Stimulated activated CD4-positive, alpha-beta T cell treated with anti-CD3 and anti-CD28 coated beads, Interleukin-4, amount 100 ng/mL, for 1 hour (primary cell): ENCODE results near the gene RCBTB2.
"Not testable (repeated sequence)": the region's sequence is repeated elsewhere in the genome, so short reads cannot be mapped to it uniquely, and the experiment has no call there.

Experiments
- DNase-seq: peaks from one replicate; pipeline ENCODE4 v3.0.0-alpha.2; 2020

RCBTB2 gene

DNA sequence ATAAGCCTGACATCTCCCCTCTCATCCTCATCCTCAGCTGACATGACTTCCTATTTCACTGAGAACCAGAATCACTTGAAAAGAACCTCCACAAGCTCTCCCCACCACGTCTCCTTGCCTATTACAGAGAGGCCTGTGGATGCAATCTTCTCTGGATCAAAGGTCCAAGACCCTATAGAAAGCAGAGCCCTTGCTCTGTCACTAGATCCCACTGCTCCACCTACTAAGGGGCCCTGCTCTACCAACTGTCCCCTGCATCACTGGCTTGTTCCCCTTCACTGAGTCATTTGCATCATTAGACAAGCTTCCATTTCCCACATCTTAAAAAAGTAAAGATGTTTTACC is 40.8 kb downstream of the RCBTB2 start:
- no peak for DNase-seq

DNA sequence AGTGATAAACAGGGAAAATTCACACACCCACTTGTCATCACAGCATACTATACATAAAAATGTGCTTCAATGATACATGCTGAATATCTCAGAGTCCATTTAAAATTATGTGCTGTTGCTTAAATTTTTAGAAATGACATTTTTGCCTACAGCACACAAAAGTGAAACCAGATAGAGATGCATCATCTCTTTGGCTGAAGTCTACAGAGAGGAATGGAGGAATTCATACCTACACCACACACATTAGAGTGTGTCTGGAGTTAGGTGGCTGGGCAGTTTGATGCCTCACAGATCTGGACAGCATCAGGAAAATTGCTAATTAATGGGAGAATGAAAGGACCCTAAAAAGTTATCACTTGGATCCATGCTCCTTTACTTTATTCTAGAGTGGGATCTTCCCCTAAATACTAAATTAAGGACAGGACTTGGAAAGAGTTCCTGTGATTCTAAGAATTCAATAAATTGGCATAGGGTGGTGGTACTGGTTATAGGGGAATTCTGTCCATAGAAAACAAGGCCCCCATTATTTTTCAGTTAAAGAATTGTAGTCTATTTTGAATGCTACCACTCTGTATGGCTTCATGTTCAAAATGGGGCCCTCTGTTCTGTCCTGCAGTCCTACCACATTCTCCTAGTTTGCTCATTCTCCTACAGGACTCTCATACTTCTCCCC is 41.3 kb downstream of the RCBTB2 start:
- DNase-seq: no peak

DNA sequence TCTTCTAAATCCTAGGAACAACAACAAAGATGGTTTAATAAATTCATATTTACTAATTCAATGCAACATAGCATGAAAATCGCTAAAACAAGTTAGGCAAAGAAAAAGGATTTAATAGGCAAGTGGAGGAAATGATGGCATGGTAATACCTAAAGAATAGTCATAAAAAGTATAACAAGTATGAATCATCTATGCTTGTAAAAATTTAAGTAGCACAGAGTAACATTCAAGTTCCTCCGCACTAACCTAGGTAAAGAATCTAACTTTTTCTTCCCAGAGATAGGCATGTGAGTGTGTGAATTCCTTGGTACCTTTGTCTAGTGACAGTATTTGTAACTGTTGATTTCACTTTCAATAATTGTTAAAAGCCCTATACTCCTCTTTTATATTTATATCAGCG is 42.6 kb downstream of the RCBTB2 start:
- no peak for DNase-seq

DNA sequence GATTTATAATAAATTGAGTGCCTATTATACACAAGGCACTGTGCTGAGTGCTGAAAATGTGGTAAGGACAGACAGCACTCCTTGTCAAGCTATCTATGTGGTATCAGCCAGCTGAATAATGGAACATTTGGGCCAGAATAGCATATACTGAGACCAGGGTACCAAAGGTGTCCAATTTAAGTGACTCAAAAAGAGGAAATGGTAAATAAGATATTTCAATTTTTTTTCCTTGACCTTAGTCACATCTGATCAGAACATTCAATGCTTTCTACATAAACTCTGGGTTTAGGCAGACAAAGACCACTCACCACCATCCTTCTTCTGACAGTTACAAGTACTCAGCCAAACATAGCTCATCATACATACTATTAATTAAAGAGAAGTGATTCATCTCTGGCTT is 43.2 kb downstream of the RCBTB2 start:
- DNase-seq: no peak

DNA sequence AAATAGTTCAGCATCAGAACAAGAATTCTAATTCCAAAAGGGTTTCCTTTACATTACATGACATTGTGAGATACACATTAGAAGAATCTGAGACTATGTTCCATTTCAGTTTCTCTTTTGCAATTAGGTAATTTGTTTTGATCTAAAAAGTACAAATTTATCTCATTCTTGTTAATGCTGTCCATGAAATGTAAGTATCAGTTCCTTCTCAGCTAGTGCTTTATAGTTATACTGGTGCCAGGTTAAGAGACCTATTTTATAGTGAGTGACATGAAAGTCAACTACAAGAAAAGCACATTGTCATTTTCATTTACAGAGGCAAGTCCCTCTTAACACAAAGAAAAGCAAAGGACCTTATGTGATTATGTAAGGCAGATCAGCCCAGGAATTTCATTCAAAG is 43.9 kb downstream of the RCBTB2 start:
- no peak for DNase-seq

DNA sequence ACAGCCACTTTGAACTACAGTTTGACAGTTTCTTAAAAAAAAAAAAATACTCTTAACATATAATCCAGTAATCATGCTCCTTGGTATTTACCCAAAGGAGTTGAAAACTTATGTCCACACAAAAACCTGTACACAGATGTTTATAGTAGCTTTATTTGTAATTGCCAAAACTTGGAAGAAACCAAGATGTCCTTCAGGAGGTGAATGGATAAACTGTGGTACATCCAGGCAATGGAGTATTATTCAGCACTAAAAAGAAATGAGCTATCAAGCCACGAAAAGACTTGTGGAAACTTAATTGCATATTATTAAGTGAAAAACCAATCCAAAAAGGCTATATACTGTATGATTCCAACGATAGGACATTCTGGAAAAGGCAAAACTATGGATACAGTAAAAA is 44.9 kb downstream of the RCBTB2 start:
- no peak for DNase-seq

DNA sequence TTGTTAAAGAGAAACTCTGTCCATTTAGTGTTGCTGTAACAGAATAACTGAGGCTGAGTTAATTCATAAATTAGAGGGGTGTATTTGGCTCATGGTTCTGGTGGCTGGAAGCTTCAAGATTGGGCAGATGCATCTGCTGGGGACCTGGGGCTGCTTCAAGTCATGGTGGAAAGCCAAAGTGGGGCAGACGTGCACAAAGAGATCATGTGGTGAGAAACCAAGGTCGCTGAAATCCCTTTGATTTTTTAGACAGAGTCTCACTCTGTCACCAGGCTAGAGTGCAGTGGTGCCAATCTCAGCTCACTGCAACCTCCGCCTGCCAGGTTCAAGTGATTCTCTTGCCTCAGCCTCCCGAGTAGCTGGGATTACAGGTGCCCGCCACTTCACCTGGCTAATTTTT is 46.0 kb downstream of the RCBTB2 start:
- no peak for DNase-seq

DNA sequence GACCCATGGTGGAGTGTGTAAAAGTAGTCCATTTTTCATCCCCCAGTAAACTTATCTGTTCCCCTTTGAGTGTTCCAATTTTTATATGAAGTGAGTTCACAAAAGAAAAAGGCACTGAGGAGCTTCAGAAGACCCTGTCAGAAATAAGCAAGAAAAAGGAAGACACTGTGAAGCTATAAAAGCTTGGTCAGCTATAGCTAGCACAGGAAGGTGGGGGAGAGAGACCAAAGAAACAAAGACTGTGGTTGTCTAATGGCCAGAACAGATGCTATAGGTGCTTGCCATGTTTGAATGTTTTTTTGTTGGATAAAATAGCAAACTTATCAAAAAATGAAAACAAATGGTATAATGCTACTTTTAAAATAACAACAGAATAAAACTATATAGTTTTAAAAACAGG is 46.5 kb downstream of the RCBTB2 start:
- DNase-seq: no peak

DNA sequence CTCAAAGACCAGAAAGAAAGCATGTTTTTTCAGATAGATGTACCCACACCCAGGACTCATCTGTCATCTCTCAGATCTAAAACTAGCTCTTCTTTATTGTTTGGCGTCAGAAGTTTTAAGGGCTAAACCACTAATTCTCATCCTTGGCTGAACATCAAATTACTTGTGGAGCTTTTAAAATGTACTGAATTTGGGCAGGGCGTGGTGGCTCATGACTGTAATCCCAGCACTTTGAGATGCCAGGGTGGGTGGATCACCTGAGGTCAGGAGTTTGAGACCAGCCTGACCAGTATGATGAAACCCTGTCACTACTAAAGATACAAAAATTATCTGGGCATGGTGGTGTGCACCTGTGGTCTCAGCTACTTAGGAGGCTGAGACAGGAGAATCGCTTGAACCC is 47.4 kb downstream of the RCBTB2 start:
- DNase-seq: no peak

DNA sequence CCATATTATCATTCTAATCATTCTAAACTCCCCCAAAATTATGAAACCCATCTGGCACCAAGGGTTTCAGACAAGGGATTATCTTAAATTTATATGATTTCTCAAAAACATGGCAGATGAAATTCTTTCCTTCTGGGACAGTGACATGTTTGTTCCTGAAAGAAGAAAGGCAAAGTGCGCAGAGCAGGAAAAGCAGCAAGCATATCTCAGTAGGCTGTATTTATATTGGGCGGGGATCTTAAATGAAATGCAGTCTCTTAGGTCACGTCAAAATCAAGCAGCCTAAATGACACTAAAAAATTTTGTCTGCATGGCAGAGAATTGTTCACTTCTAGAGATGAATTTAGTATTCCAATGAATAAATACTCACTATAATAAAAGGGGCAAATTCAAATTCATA is 49.3 kb downstream of the RCBTB2 start:
- DNase-seq: no peak

DNA sequence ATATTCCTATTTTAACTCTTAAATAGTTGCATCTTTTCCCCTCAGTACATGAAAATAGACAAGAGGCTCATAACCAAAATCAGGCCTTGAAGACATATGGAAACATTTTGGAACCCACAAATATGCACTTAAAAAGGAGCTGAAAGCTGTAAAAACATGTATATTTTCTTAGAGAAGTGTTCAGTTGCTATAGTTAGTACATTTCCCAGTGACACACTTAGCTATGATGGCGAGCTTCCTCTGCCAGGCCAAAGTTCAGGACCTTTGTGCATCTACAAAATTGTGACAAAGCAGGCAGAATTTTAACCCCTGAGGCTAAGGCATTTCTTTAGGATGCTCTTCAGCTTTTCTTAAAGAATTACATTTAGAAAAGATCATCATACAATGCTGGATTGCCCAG is 54.5 kb downstream of the RCBTB2 start:
- DNase-seq: no peak

DNA sequence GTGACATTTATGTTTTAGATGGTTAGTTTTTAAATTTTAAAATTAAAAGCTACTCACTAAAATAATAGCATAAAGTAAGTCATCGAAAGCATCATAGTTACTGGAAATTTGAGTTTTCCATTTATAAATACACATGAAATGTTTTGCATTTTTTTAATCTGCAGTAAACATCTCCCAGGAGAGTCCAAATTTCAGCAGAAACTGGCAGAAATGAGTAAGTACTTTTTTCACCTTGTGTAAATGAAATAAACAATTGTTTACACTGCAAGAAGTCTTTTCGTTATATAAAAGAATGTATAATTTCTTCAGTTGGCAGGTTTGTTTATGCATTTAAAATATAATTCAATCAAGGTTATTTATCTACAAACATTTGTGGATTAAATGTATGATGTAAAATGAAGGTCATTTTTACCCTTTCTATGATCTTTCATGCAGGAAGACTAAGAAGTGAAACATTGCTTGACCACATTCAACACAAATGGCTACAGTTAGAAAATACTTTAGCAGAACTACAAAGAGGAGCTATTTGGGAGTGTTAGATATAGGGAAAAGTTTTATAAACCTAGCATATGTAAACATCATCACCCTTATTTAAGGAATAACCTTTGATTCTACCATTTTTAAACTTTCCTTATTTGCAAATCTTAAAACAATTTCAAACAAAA is 55.6 kb downstream of the RCBTB2 start:
- no peak for DNase-seq

DNA sequence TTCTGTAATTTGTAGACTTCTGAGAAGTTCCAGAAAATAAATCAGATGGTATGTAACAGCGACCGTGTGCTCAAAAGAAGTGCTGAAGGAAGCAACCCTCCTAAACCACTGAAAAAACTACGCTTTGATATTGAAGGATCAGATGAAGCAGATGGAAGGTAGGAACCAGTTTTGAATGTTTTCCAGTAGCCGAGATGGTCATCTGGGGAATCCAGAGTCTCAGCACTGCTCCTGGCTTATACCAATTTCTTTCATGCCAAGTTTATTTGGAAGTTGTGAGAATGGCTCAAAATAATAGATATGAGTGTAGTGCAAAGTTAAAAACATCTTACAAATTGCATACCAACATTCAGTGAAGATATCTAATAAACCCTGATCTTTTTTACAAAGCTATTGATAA is 56.2 kb downstream of the RCBTB2 start:
- DNase-seq: no peak

DNA sequence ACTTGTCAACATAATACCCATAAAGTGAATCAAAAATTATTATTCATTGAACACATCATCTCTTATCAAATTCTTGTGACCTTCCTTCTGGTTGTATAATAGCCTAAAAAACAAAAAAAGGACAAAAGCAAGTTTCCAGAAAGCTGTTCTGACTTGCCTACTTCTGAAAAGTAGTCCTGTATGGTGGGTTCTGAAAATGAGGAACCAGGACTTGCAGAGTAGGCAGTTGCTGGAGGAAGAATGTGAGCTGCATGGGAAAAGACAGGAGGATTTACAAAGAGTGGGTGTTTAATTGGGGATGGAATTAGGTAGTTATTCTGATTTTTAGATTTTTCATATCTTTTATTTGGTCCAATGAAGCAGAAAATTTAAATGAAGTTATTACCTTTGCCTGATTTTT is 56.7 kb downstream of the RCBTB2 start:
- no peak for DNase-seq

DNA sequence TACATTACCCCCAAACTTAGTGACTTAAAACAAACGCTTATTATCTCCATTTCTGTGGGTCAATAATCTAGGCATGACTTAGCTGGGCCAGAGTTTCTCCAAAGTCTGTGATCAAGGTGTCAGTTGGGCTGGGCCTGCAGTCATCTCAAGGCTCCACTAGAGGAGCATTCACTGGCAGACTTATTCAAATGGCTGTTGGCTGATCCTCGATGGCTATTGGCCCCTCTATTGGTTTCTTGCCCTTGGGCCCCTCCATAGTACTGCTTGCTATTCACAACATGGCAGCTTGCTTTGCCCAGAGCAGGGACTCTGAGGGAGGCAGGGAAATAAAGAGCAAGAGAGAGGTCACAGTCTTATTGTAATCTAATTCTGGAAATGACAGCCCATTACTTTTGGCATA is 57.6 kb downstream of the RCBTB2 start:
- DNase-seq: no peak

DNA sequence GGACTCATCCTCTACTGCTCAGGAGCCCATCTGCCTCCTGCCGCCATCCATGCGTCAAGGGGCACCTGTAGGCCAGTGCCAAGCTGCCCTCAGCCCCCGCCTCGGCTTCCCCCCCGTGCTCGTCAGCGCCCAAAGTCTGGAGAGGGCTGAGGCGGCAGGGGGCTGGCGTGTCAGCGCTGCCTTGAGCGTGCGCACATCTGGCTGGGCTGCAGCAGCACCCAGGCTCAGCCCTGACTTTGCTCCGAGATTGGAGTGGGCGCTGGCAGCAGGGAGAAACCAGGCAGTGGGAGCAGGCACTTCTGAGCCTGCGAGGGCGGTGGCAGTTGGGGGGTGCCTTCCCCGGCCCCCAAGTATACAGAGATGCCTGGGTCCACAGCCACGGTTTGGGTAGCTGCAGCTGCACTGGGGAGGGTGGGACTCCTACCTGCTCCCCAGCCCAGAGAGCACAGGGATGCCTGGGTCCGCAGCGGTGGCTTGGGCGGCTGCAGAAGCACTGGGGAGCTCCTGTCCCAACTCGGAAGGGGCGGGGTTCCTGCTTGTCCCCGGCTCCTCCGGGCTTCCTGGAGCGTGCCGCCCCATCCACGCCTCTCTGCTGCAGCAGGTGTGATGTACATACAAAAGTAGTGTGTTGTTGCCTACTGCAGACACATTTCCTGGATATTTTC is 75.2 kb downstream of the RCBTB2 start:
- DNase-seq: no peak

DNA sequence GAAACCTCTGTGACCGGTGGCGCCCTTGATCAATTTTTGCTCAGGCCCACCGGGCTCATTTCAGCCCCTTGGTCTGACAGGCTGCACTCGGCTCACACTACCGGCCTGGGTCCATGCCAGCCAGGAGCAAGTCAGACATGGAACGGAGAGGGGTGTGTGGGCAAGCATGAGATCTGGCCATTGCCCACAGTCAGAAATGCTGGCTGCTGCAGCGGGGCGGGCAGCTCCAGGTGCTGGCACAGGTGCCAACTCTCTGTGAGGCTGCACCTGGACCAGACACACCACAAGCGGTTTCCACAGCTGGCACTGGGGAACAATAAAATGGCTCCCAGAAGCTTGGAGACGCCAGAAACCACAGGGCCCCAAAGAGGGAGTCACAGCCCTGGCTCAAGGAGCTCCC is 76.3 kb downstream of the RCBTB2 start:
- no peak for DNase-seq

DNA sequence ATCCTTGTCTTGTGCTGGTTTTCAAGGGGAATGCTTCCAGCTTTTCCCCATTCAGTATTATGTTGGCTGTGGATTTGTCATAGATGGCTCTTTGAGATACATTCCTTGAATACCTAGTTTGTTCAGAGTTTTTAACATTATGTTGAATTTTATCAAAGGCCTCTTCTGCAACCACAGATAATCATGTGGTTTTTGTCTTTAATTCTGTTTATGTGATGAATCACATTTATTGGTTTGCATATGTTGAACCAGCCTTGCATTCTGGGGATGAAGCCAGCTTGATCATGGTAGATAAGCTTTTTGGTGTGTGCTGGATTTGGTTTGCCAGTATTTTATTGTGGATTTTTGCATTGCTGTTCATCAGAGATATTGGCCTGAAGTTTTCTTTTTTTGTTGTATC is 81.7 kb downstream of the RCBTB2 start:
- DNase-seq: not testable (repeated sequence)

DNA sequence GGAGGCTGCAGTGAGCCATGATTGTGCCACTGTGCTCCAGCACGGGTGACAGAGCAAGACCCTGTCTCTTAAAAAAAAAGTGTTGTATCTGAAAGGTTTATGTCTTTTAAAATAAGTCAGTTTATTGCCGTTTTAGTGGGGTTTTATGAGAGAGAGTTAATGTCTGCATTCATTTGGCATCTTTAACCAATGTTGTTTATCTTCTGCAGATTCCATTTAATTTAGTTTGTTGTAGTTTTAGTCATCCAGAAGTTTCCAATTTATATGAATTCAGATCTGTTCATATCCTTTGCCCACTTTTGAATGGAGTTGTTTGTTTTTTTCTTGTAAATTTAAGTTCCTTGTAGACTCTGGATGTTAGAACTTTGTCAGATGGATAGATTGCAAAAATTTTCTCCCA is 83.2 kb downstream of the RCBTB2 start:
- DNase-seq: no peak

DNA sequence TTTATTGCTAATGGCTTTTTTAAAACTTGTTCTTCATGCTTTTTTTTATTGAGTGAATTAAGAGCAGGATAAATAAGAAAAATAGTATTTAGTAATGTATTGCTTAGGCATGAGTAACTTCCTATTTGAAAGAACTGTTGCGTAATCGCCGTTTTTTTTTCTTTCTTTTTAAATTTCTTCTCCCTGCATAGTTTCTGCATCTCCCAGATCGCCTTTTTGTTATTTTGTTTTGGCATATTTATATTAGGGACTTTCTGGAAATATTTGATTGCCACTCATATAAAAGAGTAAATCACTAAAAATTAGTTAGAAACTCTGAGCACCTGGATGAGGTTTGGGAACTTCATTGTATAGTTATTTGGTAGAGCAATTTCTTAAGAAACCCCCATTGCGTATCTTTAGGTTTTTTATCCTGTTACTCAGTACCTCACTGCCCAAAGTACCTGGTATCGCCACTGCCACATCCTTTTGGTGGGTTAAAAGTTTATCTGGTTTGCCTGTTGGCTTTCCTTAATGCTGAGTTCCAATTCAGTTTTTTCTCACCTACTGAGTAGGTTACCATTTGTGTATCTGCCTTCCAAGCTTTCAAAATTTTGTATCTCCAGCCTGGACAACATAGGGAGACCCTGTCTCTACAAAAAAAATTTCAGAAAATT is 83.8 kb downstream of the RCBTB2 start:
- no peak for DNase-seq

DNA sequence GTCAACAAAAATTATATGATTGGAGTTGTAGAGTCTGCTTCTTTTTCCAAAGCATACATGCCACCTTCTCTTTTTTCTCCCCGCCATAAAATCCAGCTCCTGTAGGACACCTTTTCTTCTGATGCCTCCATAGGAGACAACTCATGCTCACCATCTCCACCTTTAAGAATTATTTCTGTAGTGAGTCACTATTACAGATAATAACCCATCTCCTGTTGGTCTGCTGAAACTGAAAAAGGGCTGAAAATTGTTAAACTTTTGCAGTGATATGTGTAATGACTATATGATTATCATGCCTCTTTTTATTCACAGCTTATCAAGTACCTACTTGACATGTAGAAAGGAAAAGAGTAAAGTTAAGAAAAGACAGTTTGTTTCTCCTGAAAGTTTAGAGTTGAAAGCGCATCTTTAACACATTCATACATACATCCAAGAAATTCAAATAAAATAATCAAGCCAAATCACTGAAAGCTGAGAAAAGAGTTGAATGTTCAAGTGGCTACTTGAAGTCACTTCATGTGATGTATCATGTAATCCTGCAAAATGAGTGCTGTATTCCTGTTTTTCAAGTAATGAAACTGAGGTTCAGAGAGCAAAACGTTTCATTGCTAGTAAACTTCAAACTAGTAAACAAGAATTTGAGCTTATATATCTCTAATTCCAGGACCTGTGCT is 84.5 kb downstream of the RCBTB2 start:
- DNase-seq: no peak

DNA sequence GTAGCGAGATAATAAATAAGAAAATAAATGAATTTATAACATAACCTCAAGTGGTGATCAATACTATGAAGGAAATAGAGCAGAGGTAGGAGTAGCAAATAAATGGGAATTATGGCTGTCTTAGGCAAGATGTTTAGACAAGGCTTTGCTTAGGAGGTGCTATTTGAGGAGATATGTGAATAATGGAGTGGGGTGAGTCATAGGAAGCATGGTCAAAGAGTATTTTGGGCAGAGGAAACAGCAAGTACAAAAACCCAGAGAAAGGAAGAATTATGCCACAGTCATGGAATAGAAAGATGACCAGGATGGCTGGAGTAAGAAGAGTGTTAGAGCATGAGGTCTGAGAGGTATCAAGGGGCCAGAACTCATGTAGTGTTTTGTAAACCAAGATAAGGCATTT is 86.4 kb downstream of the RCBTB2 start:
- DNase-seq: no peak

DNA sequence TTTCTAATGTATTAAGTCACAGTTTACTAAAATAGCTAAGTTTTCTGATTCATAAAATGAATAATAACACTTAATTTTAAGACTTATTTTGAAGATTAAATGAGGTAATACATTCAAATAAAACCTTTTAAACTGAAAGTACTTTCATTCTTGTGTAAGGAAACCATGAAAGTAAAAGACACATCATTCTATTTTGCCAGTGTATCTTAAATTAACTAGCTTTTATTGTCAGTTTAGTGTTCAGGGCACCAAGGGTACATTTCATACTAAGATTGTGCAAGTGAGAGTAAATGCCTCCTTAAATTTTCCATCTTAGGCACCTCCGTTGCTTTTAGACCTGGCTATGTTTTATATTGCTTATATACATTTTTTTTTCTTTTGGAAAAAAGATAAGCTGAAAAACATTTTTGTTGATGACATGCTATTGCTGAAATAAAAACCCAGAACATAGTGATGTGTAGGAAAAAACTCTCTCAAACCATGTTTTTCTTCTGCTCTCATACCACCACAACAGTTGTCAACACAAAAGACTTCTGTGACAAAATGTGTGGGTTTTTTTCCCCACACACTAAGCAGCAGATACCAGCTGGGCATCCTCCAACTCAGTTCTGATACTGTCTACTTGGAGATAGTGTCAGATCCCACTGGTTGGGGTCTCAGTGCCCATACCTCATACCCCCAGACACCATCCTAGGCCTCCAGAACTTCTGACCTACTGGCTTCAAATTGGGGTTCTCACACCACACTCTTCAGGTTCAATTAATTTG is 89.3 kb downstream of the RCBTB2 start:
- DNase-seq: no peak
